ENCODE data around the gene OXTR.

OXTR gene

DNA sequence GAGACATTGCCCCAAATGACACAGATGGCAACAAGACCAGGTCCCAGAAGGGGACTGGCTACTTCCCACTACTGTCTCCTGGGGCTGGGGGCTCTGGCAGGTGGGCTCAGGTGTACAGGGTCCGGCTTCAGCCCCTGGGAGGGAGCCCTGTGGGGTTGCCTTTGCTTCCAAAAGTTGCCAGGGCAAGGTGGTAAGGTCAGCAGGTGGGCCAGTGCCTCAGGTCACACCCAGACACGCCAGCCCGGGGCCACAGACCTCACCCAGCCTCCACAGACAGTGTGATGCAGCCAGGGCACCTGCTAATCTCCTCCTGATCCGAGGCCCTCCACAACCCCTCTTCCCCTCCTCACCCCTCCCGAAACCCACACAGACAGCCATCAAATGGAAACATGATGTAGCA lies 7.5 kb downstream of the OXTR start:
- no peaks in the 10 kb centered on the region for H3K4me1 Mint-ChIP-seq (ENCODE audit: low read depth)
- intact Hi-C loops (cut with micrococcal nuclease), result no loop called here
- H3K9me3 Mint-ChIP-seq, result no peaks in the 10 kb centered on the region
- H3K4me3 Mint-ChIP-seq, result no peak overlapping the region
- H3K27ac Mint-ChIP-seq, result no peak overlapping the region
- no peaks in the 10 kb centered on the region for H3K36me3 Mint-ChIP-seq (ENCODE audit: low read depth)
- H3K27me3 Mint-ChIP-seq, result peaks cover 11% of the 10 kb centered on the region

DNA sequence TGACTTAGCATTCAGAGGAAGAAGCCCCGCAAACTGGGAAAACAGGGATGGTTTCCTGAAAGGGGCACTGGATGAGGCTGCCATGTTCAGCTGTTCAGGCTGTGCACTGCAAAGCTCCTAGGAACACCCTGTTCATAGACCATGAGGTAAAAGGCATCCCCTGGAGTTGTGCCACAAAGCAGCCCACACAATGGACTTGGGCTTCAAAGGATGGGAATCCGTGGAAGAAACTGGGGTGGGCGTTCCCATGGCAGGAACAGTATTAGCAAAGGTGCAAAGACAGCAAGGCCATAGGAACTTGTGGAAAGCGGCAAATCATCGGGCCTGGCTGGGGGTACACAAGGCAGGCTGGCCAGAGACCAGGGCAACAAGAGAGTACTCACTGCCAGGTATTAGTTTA lies 8.9 kb downstream of the OXTR start:
- Mint-ChIP-seq H3K27me3 (peaks cover 2% of the 10 kb centered on the region), H3K36me3 (ENCODE audit: low read depth) (no peaks in the 10 kb centered on the region), H3K9me3 (no peaks in the 10 kb centered on the region), H3K4me1 (ENCODE audit: low read depth) (no peaks in the 10 kb centered on the region), H3K4me3 (no peak overlapping the region), H3K27ac (no peak overlapping the region)
- intact Hi-C loops (cut with micrococcal nuclease), result no loop called here

DNA sequence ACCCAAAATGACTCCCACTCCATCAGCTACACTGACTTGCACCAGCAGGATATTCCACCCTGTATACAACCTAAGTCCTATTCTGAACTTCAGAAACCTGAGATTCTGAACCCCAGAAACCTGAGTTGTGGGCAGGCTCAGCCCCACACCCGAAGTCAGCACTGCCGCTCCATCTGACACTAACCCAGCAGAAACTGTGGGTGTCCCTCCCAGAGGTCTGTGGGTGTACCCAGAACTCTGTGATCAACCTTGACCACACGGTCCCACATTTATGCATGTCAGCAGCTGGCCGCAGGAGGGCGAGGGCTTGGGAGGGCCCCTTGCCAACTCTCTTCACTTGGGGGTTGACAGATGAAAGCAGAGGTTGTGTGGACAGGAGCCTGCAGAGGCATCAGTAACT lies 9.3 kb downstream of the OXTR start:
- H3K4me3 Mint-ChIP-seq, result no peak overlapping the region
- intact Hi-C loops (cut with micrococcal nuclease), result no loop called here
- H3K36me3 Mint-ChIP-seq (ENCODE audit: low read depth), result no peaks in the 10 kb centered on the region
- H3K27me3 Mint-ChIP-seq, result peaks cover 2% of the 10 kb centered on the region
- no peak overlapping the region for H3K27ac Mint-ChIP-seq
- H3K9me3 Mint-ChIP-seq, result no peaks in the 10 kb centered on the region
- no peaks in the 10 kb centered on the region for H3K4me1 Mint-ChIP-seq (ENCODE audit: low read depth)

DNA sequence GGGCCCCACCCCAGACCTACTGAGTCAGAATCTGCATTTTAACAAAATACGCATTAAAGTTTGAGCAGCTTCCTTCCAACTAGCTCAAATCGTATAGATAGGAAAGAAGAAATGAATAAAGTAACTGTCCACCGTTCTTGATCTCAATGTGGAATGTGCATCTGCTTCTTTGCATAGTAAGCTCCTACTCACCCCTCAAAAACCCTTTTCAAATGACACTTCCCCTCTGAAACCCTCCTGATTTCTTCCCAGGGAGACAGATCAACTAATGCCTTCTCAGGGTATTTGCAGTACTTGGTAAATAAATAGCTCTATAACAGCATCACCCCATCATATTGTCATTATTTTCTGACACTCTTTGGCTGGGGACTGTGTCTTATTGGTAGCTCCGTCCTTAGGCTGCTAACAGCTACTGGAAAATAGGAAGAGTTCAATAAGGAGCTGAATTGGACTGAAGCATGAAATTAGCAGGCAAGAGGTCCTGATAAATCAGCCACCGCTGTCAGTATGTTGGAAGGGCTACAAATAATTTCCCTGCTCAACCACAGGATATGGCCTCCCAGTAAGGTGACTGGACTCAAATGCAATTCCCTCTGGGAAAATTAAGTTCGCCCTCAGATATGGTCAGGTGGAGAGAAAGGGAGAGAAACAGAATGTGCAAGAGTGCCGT lies 10.2 kb downstream of the OXTR start:
- Mint-ChIP-seq H3K36me3 (ENCODE audit: low read depth) (no peaks in the 10 kb centered on the region), H3K27ac (no peak overlapping the region), H3K4me1 (ENCODE audit: low read depth) (no peaks in the 10 kb centered on the region), H3K9me3 (no peaks in the 10 kb centered on the region), H3K4me3 (no peak overlapping the region), H3K27me3 (peaks cover 2% of the 10 kb centered on the region)
- intact Hi-C loops (cut with micrococcal nuclease), result no loop called here

DNA sequence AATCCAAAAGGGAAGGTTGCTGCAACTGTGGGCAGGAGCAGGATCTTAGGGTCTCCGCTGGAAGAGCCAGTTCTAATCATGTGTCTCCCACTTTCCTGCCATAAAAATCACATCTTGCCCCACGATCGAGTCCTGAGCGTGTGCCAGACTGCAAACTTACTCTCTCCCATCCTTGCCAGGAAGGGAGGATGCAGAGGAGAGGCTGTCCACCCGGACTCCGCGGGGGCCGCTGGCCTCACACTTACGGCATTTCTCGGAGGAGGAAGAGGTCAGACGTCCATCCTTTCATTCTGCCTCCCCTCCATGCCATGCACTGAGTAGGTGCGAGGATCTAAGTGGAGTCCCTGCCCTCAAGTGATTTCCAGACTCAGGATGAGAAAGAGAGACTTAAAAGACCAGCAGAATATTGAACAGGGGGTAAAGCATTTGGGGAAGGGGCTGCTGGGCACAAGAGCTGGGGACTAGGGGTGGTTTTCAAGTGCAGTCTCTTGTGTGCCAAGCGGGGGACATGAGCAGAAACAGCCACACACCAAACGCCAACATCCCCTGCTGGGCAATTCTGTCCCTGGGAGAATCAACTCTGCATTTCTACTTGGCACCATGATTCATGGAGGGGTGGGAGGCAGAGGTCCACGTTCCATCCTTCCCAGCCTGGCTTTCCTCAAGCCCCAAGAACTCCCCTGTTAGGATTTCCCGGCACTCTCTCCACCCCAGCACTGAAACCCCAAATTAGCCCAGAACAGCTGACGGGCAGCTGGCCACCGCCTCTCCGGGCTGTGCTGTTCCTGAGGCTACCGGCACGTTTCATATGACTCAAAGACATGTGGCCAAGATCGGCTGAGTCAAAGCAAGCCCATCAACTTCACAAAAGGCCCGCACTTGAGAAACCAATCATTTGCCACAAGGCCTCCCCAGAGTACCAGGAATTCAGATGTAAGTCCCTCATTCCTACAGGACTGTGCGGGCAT lies 11.6 kb downstream of the OXTR start:
- Mint-ChIP-seq H3K4me1 (ENCODE audit: low read depth) (no peaks in the 10 kb centered on the region), H3K4me3 (no peak overlapping the region), H3K36me3 (ENCODE audit: low read depth) (no peaks in the 10 kb centered on the region), H3K27me3 (peaks cover 2% of the 10 kb centered on the region), H3K27ac (no peak overlapping the region), H3K9me3 (no peaks in the 10 kb centered on the region)
- intact Hi-C loops (cut with micrococcal nuclease), result no loop called here

DNA sequence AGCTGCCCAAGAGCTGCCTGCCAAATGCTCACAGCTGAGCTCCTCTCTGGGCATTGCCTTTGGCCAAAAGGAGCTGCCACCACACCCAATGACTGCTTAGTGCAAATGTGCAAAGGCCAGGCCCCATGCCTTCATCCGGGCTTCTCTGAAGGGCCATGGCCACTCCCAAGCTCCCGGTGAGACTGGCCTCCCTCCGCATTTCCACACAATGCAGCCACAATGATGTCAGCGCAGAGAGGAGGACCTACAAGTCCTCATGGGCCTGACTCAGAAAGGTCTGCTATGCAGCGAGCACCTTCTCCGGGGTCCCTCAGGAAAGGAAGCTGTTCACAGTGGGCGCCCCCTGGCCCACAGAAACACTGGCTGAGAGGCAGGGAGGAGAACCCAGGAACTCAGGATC lies 12.7 kb downstream of the OXTR start:
- H3K27me3 Mint-ChIP-seq, result peaks cover 2% of the 10 kb centered on the region

DNA sequence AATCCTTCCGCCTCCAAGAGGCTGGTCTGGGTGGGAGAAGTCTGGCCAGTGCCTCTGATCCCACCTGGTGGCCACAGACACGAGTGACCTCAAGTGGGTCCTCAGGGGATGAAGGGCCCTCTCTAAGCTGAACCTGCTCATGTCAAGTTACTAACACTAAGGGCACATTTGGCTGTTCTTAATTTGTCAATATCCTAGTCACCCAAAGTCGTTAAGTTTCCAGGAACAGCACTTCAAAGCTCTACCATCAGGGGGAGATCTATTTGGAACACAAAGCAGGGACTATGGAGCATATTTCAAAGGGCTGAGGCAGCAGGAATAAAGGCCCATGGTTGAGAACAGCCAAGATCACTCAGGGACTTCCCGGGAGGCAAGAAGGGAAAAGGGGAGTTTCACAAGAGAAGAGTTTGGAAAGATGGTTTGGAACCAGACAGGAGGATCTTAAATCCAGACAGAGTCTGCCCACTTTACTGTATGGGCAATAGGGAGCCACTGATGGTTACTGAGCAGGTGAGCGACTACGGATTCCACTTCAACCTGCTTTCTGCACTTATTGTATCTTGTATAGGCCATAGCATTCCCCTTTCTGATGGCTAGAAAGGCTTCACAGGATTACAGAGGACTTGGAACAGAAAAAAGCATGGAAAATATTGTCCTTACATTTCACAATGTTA lies 13.7 kb downstream of the OXTR start:
- Mint-ChIP-seq H3K4me3 (no peak overlapping the region), H3K27ac (no peak overlapping the region), H3K4me1 (ENCODE audit: low read depth) (no peaks in the 10 kb centered on the region), H3K36me3 (ENCODE audit: low read depth) (no peaks in the 10 kb centered on the region), H3K27me3 (peaks cover 2% of the 10 kb centered on the region), H3K9me3 (no peaks in the 10 kb centered on the region)
- intact Hi-C loops (cut with micrococcal nuclease), result no loop called here

More for the DNA sequence above, 12.7 kb downstream of the OXTR start:
- Mint-ChIP-seq H3K4me1 (ENCODE audit: low read depth) (no peaks in the 10 kb centered on the region), H3K4me3 (no peak overlapping the region), H3K27ac (no peak overlapping the region), H3K9me3 (no peaks in the 10 kb centered on the region), H3K36me3 (ENCODE audit: low read depth) (no peaks in the 10 kb centered on the region)
- intact Hi-C loops (cut with micrococcal nuclease), result no loop called here

DNA sequence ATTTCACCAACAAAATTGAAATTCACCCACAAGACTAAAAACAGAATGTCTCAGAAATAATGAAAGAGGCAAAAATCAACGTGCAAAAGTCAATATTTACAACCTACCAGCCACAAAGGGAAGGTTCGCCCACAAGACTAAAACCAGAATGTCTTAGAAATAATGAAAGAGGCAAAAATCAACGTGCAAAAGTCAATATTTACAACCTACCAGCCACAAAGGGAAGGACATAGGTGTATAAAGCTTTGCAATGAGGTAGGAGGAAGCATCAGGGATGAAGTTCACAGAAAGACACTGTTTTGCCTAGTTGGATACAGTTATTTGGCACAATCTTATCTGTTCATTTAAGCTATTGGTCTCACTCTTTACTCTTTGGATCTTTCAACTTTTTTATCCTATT lies 14.3 kb downstream of the OXTR start:
- Mint-ChIP-seq H3K27me3 (peaks cover 2% of the 10 kb centered on the region), H3K4me1 (ENCODE audit: low read depth) (no peaks in the 10 kb centered on the region), H3K9me3 (no peaks in the 10 kb centered on the region), H3K27ac (no peak overlapping the region), H3K4me3 (no peak overlapping the region), H3K36me3 (ENCODE audit: low read depth) (no peaks in the 10 kb centered on the region)
- intact Hi-C loops (cut with micrococcal nuclease), result no loop called here

DNA sequence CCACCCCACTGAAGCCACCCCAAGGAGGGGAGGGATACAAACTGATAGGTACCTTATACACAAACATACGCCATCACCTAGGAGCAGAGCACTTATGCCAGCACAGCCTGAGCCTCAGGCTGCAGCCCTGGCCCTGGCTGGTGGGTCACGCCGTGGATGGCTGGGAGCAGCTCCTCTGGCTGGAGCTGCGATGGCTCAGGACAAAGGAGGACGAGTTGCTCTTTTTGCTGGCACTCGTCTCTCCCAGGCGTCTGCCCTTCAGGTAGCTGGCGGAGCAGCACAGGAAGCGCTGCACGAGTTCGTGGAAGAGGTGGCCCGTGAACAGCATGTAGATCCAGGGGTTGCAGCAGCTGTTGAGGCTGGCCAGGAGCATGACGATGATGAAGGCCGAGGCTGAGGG lies 16.6 kb downstream of the OXTR start:
- H3K36me3 Mint-ChIP-seq (ENCODE audit: low read depth), result no peaks in the 10 kb centered on the region
- intact Hi-C loops (cut with micrococcal nuclease), result no loop called here
- H3K27me3 Mint-ChIP-seq, result peaks cover 2% of the 10 kb centered on the region
- no peak overlapping the region for H3K27ac Mint-ChIP-seq
- no peaks in the 10 kb centered on the region for H3K9me3 Mint-ChIP-seq
- no peak overlapping the region for H3K4me3 Mint-ChIP-seq
- no peaks in the 10 kb centered on the region for H3K4me1 Mint-ChIP-seq (ENCODE audit: low read depth)

DNA sequence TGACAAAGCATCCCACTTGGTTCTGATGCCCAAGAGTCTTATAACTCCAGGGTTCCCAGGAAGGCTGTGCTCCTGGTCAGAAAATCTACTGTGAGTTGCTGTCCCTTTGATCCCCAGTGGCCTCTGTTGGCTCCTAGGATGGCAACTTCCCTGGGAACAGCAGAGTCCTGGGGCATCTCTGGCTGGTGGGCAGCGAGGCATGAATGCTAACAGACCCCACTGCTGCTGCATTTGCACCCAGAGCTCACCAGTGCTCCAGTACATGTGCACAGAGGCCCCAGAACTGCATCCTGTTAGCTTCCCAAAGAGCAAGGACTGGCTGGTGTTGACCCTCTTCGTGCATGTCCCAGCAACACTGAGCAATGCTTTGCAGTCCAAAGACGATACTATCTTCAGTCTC lies 20.1 kb downstream of the OXTR start:
- H3K4me3 Mint-ChIP-seq, result no peak overlapping the region
- H3K27ac Mint-ChIP-seq, result no peak overlapping the region
- H3K9me3 Mint-ChIP-seq, result no peaks in the 10 kb centered on the region
- no peaks in the 10 kb centered on the region for H3K36me3 Mint-ChIP-seq (ENCODE audit: low read depth)
- intact Hi-C loops (cut with micrococcal nuclease), result no loop called here
- H3K4me1 Mint-ChIP-seq (ENCODE audit: low read depth), result no peaks in the 10 kb centered on the region
- no peaks in the 10 kb centered on the region for H3K27me3 Mint-ChIP-seq

DNA sequence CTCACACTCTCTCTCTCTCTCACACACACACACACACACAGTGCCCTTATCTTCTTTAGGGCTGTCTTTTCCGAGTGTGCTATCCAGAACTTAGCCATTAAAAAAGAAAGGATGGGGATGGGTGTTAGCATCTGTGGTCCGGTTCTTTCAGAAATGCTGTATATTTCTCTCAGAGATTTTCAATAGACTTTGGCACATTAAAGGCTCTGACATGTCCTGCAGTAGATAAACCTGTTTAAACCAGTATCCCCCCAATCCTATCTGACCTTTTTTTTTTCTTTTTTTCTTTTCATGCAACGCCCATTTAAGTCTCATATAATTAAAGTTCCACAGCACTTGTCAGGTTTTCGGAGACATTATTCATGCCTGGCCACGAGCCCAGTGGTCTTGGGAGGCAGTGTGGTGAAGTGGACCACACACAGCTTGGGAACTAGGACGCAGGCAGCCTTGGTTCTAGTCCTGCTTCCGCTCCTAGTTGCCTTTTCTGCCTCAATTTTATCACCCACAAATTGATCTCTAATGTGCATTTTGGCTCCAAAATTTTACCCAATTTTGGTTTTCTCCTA lies 22.6 kb downstream of the OXTR start:
- H3K9me3 Mint-ChIP-seq, result no peaks in the 10 kb centered on the region
- H3K27ac Mint-ChIP-seq, result no peak overlapping the region
- H3K4me3 Mint-ChIP-seq, result no peak overlapping the region
- peaks cover 3% of the 10 kb centered on the region for H3K27me3 Mint-ChIP-seq
- intact Hi-C loops (cut with micrococcal nuclease), result no loop called here
- H3K36me3 Mint-ChIP-seq (ENCODE audit: low read depth), result no peaks in the 10 kb centered on the region
- H3K4me1 Mint-ChIP-seq (ENCODE audit: low read depth), result peaks cover 5% of the 10 kb centered on the region

DNA sequence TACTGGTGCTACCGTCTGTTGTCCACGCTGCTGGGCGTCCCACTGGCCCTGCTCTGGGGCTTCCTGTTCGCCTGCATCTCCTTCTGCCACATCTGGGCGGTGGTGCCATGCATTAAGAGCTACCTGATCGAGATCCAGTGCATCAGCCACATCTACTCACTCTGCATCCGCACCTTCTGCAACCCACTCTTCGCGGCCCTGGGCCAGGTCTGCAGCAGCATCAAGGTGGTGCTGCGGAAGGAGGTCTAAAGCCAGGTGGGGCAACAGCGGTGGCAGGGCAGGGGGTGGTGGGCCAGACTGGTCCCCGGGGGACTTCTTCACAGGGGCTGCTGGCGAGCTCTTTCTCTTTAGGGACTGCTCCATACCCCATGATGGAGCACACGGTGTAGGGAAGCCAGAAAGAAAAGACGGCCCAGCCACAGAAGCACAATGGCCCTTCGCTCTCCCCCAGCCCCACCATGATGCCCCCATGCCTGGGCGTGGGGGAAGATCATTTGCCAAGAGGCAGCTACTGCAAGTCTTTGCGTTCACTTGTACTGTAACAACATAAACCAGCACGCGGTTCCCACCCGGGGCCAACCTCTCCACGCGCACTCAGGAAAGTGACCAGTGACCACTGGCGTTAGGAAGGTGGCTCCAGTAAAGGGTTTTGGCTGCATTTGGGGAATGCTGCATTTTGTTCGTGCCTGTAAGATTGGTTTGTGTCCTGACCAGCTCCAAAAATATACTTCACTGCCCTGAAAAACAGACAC lies 23.6 kb downstream of the OXTR start:
- Mint-ChIP-seq H3K27ac (no peak overlapping the region), H3K9me3 (no peaks in the 10 kb centered on the region), H3K4me1 (ENCODE audit: low read depth) (peaks cover 5% of the 10 kb centered on the region), H3K4me3 (no peak overlapping the region), H3K27me3 (peaks cover 6% of the 10 kb centered on the region), H3K36me3 (ENCODE audit: low read depth) (no peaks in the 10 kb centered on the region)
- intact Hi-C loops (cut with micrococcal nuclease), result no loop called here

DNA sequence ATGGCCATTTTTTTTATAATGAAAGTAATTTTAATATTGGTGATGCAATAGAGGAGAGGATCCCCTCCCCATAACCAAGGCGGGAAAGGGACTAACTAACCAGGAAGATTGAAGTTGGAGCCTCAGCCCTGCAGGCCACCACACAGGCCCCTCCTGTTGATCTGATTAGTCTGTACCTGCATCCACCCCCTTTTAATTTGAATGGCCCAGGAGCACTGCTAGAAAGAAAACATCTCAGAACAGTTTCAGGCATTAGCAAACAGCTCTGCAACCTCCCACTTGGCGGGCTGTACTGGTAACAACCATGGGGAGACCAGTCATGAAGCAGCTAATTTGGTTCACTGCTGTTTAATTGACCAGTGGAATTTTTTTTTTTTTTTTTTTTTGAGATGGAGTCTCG lies 25.5 kb downstream of the OXTR start:
- no peak overlapping the region for H3K27ac Mint-ChIP-seq
- H3K9me3 Mint-ChIP-seq, result no peaks in the 10 kb centered on the region
- intact Hi-C loops (cut with micrococcal nuclease), result no loop called here
- no peak overlapping the region for H3K4me3 Mint-ChIP-seq
- H3K27me3 Mint-ChIP-seq, result peaks cover 6% of the 10 kb centered on the region
- peaks cover 5% of the 10 kb centered on the region for H3K4me1 Mint-ChIP-seq (ENCODE audit: low read depth)
- no peaks in the 10 kb centered on the region for H3K36me3 Mint-ChIP-seq (ENCODE audit: low read depth)

All from dendritic cell treated with granulocyte-macrophage colony-stimulating factor and Interleukin-4, amounts not matched to agents 40 ng/mL and 50 ng/mL, for 4 days (primary cell).